ENCODE results near the gene PASD1.
"Not testable (repeated sequence)": the region's sequence is repeated elsewhere in the genome, so short reads cannot be mapped to it uniquely, and the experiment has no call there.

DNA sequence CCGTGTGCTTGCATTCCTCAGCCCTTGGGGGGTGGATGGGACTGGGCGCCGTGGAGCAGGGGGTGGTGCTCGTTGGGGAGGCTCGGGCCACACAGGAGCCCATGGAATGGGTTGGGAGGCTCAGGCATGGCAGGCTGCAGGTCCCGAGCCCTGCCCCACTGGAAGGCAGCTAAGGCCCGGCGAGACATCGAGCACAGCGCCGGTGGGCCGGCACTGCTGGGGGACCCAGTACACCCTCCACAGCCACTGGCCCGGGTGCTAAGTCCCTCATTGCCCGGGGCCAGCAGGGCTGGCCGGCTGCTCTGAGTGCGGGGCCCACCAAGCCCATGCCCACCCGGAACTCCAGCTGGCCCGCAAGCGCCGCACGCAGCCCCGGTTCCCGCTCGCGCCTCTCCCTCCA, 12.3 kb upstream of the PASD1 start:
- not testable (repeated sequence) for TF ChIP-seq POLR2A, CTCF (IDR thresholded peaks at IDR 0.05)
